Lower leg skin (tissue), 4 donors: ENCODE data around the gene GRK1. TPM values are rescaled to one million over a fixed set of nuclear protein-coding genes. Genes with fewer than 3 reads are reported as not detected.
"Not testable (repeated sequence)": the region's sequence is repeated elsewhere in the genome, so short reads cannot be mapped to it uniquely, and the experiment has no call there.

Experiments used
- DNase-seq, 2 donors: peaks; one replicate each; pipeline ENCODE4 v3.0.0-alpha.2; 2019; ENCODE audit warnings: low spot score in 2 of 2
- H3K4me3 ChIP-seq: fragments of 200-600 bp; sonication (generic); 2 replicates; pipeline ENCODE4 v1.5.1; 2017; ENCODE audit warnings: mild to moderate bottlenecking, low read depth; ENCODE audit not compliant: poor library complexity, severe bottlenecking
- POLR2A ChIP-seq, 2 donors: fragments of 450-650 bp; IDR thresholded peaks; one replicate each; pipeline ENCODE4 v1.6.1; 2016 to 2017; ENCODE audit warnings: antibody characterized with exemption in 2 of 2, mild to moderate bottlenecking in 1 of 2, moderate library complexity in 1 of 2
- WGBS, 2 donors: methylation state at CpG; one replicate each; pipeline ENCODE4 v1.1.5; 2018; 5-methylcytosine and 5-hydroxymethylcytosine counted together
- intact Hi-C: fragments of 100-400 bp; cut with DNase I; formaldehyde crosslinking; loops from one replicate; pipeline ENCODE4 v1.15.0; 2023; ENCODE audit warnings: low total_unique reads
- total RNA-seq, 4 donors: library from RNA; depleted of rRNA; stranded (reverse); fragments of >200 nt; gene quantifications; one replicate each; pipeline ENCODE4 v1.1.0, GENCODE V29; 2016
- TF ChIP-seq, protein P1 (sequence below), 3 donors: fragments of 450-650 bp; IDR thresholded peaks; one replicate each; pipeline ENCODE4 v1.5.1; 2016; ENCODE audit warnings: antibody characterized with exemption in 3 of 3, mild to moderate bottlenecking in 3 of 3, moderate library complexity in 2 of 3

The GRK1 gene
- total RNA-seq, 4 donors from 2014 or later = not detected

DNA sequence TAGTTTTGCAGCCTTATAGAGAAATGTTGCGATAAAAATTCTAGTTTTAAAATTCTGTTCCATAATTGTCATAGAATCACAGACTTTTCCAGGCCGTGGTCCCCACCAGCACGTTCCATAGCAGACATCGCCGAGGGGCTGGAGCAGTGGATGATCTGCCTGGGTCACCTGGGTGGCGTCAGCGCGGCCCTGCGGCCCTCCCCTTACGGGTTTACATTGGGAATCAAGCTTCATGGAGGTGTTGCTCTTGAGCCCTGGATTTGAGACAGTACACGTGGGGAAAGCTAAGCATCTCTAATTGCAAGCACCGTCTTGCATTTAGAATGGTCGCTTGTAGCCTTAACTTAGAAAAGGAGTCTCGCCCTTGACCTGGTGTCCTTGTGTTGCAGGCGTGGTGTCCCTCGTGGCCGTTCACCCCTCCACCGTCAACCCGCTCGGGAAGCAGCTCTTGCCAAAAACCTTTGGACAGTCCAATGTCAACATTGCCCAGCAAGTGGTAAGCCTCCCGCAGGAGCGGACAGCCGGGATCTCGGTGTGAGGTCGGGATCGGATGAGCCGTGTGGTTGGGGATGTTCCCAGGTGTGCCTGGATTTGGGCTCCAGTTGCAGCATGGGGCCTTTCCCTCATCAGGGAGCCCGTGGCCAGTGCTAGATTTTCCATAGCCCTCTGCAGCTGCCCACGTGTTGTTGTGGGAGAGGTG is 44.1 kb upstream of the GRK1 start:
- TF ChIP-seq, protein P1, sequence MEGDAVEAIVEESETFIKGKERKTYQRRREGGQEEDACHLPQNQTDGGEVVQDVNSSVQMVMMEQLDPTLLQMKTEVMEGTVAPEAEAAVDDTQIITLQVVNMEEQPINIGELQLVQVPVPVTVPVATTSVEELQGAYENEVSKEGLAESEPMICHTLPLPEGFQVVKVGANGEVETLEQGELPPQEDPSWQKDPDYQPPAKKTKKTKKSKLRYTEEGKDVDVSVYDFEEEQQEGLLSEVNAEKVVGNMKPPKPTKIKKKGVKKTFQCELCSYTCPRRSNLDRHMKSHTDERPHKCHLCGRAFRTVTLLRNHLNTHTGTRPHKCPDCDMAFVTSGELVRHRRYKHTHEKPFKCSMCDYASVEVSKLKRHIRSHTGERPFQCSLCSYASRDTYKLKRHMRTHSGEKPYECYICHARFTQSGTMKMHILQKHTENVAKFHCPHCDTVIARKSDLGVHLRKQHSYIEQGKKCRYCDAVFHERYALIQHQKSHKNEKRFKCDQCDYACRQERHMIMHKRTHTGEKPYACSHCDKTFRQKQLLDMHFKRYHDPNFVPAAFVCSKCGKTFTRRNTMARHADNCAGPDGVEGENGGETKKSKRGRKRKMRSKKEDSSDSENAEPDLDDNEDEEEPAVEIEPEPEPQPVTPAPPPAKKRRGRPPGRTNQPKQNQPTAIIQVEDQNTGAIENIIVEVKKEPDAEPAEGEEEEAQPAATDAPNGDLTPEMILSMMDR (IDR thresholded peaks at IDR 0.05) = no peak
- TF ChIP-seq POLR2A (IDR thresholded peaks at IDR 0.05) = no peak
- 92 to 96% methylated on average over 29 of the region's 29 CpGs for WGBS, 2 donors
- no peak overlapping the region for H3K4me3 ChIP-seq
- no peak for DNase-seq
- intact Hi-C loops = no loop called here

DNA sequence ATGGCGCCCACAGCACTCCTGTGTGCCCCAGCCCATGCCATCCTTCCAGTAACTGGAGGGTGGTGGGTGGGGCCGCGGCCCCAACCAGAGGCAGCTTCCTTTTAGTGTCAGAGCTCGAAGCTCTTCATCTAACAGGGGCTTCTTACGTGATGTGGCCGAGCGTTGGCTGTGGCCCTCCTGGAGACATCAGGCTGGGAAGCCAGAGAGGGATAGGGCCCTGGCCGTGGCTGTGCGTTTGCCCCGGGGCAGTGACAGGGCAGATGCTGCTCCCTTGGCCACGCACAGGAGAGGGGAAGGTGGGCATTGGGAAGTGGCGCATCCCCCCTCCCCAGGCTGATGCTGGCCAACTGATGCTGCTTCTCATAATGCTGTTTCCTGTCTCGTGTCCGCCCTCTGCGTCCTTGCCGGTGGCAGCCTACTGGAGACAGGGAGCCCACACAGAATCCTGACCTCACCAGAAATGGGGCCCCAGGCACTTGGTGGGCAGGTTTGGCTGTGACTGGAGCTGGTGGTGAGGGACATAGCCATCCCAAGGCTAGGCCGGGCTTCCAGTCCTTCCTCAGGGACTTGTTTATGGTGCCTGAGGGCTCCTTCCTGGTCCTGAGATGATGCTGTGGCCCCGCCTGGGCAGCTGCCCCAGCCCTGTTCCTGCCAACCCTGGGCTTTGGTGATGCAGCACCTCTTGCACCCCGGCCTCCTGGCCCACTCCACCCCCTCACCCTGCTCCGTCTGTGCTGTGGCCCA is 43.4 kb upstream of the GRK1 start:
- intact Hi-C loops = no loop called here
- H3K4me3 ChIP-seq = no peak overlapping the region
- DNase-seq = no peak
- TF ChIP-seq POLR2A (IDR thresholded peaks at IDR 0.05) = no peak
- TF ChIP-seq, protein P1 (IDR thresholded peaks at IDR 0.05) = no peak
- 85 to 91% methylated on average over 15 to 18 of the region's 20 CpGs for WGBS, 2 donors

DNA sequence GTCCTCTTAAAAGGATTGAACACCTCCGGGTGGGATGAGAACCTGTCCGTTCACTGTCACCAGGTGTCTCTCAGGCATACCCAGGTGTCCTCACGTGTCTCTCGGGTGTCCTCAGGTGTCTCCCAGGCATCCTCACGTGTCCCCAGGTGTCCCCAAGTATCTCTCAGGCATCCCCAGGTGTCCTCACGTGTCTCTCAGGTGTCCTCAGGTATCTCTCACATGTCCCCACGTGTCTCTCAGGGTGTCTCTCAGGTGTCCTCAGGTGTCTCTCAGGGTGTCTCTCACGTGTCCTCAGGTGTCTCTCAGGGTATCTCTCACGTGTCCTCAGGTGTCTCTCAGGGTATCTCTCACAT is 42.8 kb upstream of the GRK1 start:
- 93 to 97% methylated on average over 9 of the region's 9 CpGs for WGBS, 2 donors
- no peak overlapping the region for H3K4me3 ChIP-seq
- DNase-seq = no peak
- intact Hi-C loops = no loop called here
- TF ChIP-seq POLR2A (IDR thresholded peaks at IDR 0.05) = no peak
- TF ChIP-seq, protein P1 (IDR thresholded peaks at IDR 0.05) = no peak

DNA sequence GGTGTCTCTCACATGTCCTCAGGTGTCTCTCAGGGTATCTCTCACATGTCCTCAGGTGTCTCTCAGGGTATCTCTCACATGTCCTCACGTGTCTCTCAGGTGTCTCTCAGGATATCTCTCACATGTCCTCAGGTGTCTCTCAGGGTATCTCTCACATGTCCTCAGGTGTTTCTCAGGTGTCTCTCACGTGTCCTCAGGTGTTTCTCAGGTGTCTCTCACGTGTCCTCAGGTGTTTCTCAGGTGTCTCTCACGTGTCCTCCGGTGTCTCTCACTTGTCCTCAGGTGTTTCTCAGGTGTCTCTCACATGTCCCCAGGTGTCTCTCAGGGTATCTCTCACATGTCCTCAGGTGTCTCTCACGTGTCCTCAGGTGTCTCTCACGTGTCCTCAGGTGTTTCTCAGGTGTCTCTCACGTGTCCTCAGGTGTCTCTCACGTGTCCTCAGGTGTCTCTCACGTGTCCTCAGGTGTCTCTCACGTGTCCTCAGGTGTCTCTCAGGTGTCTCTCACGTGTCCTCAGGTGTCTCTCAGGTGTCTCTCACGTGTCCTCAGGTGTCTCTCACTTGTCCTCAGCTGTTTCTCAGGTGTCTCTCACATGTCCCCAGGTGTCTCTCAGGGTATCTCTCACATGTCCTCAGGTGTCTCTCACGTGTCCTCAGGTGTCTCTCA is 42.2 kb upstream of the GRK1 start:
- WGBS, 2 donors = 87 to 89% methylated on average over 14 of the region's 14 CpGs
- H3K4me3 ChIP-seq, intact Hi-C loops, DNase-seq: not testable (repeated sequence)

DNA sequence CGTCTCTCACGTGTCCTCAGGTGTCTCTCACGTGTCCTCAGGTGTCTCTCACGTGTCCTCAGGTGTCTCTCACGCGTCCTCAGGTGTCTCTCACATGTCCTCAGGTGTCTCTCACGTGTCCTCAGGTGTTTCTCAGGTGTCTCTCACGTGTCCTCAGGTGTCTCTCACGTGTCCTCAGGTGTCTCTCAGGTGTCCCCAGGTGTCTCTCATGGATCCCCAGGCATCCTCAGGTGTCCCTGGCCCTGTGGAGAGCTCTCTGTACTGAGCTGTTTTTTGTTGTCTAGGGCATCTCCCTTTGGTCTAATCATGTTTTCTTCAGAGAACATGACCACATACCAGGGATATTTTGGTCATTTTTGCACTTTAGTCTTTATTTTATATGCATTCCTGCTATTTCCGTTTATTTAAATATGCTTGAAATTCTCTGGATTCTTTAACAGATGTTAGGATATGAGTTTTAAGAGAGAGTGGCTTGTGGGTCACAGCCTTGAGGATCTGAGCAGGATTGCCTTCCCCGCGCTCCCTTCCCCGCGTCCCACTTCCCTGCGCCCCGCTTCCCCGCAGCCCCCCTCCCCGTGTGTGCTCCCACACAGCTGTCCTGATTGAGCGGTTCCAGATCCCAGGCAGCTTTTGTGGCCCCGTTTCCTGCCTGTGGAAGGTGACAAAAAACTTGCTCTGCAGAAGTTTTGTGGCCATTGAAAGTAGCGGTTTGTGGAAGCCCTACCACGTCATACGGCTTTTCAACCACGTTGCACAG is 40.9 kb upstream of the GRK1 start:
- H3K4me3 ChIP-seq = no peak overlapping the region
- intact Hi-C loops = no loop called here
- DNase-seq = no peak
- 78 to 89% methylated on average over 24 of the region's 24 CpGs for WGBS, 2 donors
- TF ChIP-seq POLR2A (IDR thresholded peaks at IDR 0.05) = no peak
- TF ChIP-seq, protein P1 (IDR thresholded peaks at IDR 0.05) = no peak

DNA sequence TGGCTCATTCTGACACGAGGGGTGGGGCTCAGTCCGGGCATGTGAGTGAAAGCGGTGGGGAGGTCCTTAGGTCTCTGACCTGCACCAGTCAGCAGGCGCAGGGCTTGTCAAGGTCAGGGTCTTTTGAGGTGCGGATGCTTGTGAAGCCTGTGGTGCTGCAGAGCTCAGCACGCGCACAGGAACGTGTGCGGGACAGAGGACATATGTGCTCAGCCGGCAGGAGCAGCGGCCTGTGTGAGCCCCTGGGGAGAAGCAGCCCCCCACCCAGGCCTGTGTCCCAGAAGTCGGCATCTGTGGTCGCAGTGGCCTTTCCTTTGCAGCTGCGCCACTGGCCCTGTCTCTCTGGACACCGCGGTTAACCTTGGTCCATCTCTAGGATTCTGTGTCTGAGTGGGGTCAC is 39.9 kb upstream of the GRK1 start:
- intact Hi-C loops = no loop called here
- 92 to 95% methylated on average over 16 of the region's 16 CpGs for WGBS, 2 donors
- no peak for DNase-seq
- no peak overlapping the region for H3K4me3 ChIP-seq
- TF ChIP-seq POLR2A (IDR thresholded peaks at IDR 0.05) = no peak
- TF ChIP-seq, protein P1 (IDR thresholded peaks at IDR 0.05) = no peak
